ENCODE results near the gene POU5F1. TPM values are rescaled to one million over a fixed set of nuclear protein-coding genes. Genes with fewer than 3 reads are reported as not detected.
"Not testable (repeated sequence)": the region's sequence is repeated elsewhere in the genome, so short reads cannot be mapped to it uniquely, and the experiment has no call there.

POU5F1 gene
- polyA plus RNA-seq, 2 of the 4 experiments (the other 2 are of a cell fraction) = 2.7 to 2.8 TPM

- WGBS (ENCODE audit: missing lambda C conversion rate) = 97% methylated on average over 3 of the region's 3 CpGs
- CTCF ChIA-PET = interaction anchor here (1.7 kb wide), 1 partner anchor 10 kb away, joined by 3 read pairs; the partner anchor contains the start of gene TCF19
- ATAC-seq (no peak), DNase-seq (ENCODE audit: low read depth in 1 of 2, low spot score in 1 of 2) (no peak), FAIRE-seq (no peak)
- Histone ChIP-seq H3K4me1 (peaks cover 12% of the 10 kb centered on the region), H3K27ac (no peak overlapping the region), H3K4me3 (no peak overlapping the region), H3K4me2 (no peak overlapping the region), H3K9me3 (no peaks in the 10 kb centered on the region)
- POLR2A ChIA-PET = no interaction called here
- TF ChIP-seq CHD2 (IDR thresholded peaks at IDR 0.05; ENCODE audit: low read length, partially characterized antibody) (no peak), GATA3 (IDR thresholded peaks at IDR 0.05; ENCODE audit: borderline replicate concordance) (no peak), RARB (CRISPR knock-in tag; IDR thresholded peaks at IDR 0.05) (no peak), ZC3H11A (IDR thresholded peaks at IDR 0.05) (no peak)
These were observed 1.9 kb downstream of the POU5F1 start for GRCh38 chr6:31168606-31169005.

- 61% methylated on average over 5 of the region's 5 CpGs for WGBS (ENCODE audit: missing lambda C conversion rate)
- Histone ChIP-seq H3K27ac (no peak overlapping the region), H3K4me2 (no peak overlapping the region), H3K4me1 (peaks cover 7% of the 10 kb centered on the region), H3K4me3 (no peak overlapping the region), H3K9me3 (no peaks in the 10 kb centered on the region)
- DNase-seq (ENCODE audit: low read depth in 1 of 2, low spot score in 1 of 2) = no peak
- no peak for ATAC-seq
- TF ChIP-seq ZNF302 (CRISPR knock-in tag; IDR thresholded peaks at IDR 0.05) = no peak
- no peak for TF ChIP-seq NFE2L2 (conservative IDR thresholded peaks at IDR 0.05; ENCODE audit: low read length)
- TF ChIP-seq, protein P1, sequence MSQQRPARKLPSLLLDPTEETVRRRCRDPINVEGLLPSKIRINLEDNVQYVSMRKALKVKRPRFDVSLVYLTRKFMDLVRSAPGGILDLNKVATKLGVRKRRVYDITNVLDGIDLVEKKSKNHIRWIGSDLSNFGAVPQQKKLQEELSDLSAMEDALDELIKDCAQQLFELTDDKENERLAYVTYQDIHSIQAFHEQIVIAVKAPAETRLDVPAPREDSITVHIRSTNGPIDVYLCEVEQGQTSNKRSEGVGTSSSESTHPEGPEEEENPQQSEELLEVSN (IDR thresholded peaks at IDR 0.05; ENCODE audit: borderline replicate concordance, low read depth) = no peak
- no peak for TF ChIP-seq BHLHE40 (IDR thresholded peaks at IDR 0.05; ENCODE audit: low read depth, low read length)
- TF ChIP-seq ZC3H11A (IDR thresholded peaks at IDR 0.05) = no peak
- no peak for TF ChIP-seq HOXB13 (CRISPR knock-in tag; IDR thresholded peaks at IDR 0.05; ENCODE audit: low read depth)
- TF ChIP-seq CHD2 (IDR thresholded peaks at IDR 0.05; ENCODE audit: low read length, partially characterized antibody) = no peak
- no peak for TF ChIP-seq EP300 (IDR thresholded peaks at IDR 0.05)
- no peak for TF ChIP-seq MYC (IDR thresholded peaks at IDR 0.05; ENCODE audit: borderline replicate concordance, low read length)
- TF ChIP-seq FOSL2 (IDR thresholded peaks at IDR 0.05) = no peak
- no peak for TF ChIP-seq FOSL2 (CRISPR knock-in tag; IDR thresholded peaks at IDR 0.05)
- TF ChIP-seq NR3C1 (IDR thresholded peaks at IDR 0.05) = no peak
- no peak for TF ChIP-seq EHF (CRISPR knock-in tag; IDR thresholded peaks at IDR 0.05)
- no peak for TF ChIP-seq HEYL (CRISPR knock-in tag; IDR thresholded peaks at IDR 0.05)
- no peak for TF ChIP-seq RNF2 (IDR thresholded peaks at IDR 0.05; ENCODE audit: borderline replicate concordance, low read depth)
- TF ChIP-seq, protein P2, sequence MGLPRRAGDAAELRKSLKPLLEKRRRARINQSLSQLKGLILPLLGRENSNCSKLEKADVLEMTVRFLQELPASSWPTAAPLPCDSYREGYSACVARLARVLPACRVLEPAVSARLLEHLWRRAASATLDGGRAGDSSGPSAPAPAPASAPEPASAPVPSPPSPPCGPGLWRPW (IDR thresholded peaks at IDR 0.05) = no peak
- TF ChIP-seq TP53 (CRISPR knock-in tag; IDR thresholded peaks at IDR 0.05) = no peak
- TF ChIP-seq RARB (CRISPR knock-in tag; IDR thresholded peaks at IDR 0.05) = no peak
- no peak for TF ChIP-seq HDAC2 (IDR thresholded peaks at IDR 0.05)
- TF ChIP-seq NPAS2 (CRISPR knock-in tag; IDR thresholded peaks at IDR 0.05; ENCODE audit: borderline replicate concordance) = no peak
- no peak for TF ChIP-seq RAD21 (conservative IDR thresholded peaks at IDR 0.05 in 1 of 2, IDR thresholded peaks at IDR 0.05 in 1 of 2)
- CTCF ChIA-PET = interaction anchor here (0.9 to 1.4 kb wide), 2 partner anchors 35 to 51 kb away, joined by 3 read pairs; partner anchors contain the start of gene PSORS1C1
- POLR2A ChIA-PET = no interaction called here
- FAIRE-seq = no peak
These were observed 4.5 kb downstream of the POU5F1 start for GRCh38 chr6:31165986-31166385.

- H3K9me3 ChIP-seq; ATAC-seq; H3K27ac ChIP-seq; FAIRE-seq; H3K4me3 ChIP-seq; H3K4me1 ChIP-seq; H3K4me2 ChIP-seq; POLR2A ChIA-PET; DNase-seq (ENCODE audit: low read depth in 1 of 2, low spot score in 1 of 2): not testable (repeated sequence)
- 92% methylated on average over 17 of the region's 17 CpGs for WGBS (ENCODE audit: missing lambda C conversion rate)
- CTCF ChIA-PET = interaction anchor here (1.4 kb wide), 1 partner anchor 34 kb away, joined by 3 read pairs; no protein-coding TSS in a partner anchor
These were observed 5.2 kb downstream of the POU5F1 start for GRCh38 chr6:31165064-31165832.

GRCh38 chr6:31164475-31165063 is 5.9 kb downstream of the POU5F1 start:
- 92% methylated on average over 7 of the region's 9 CpGs for WGBS (ENCODE audit: missing lambda C conversion rate)
- ATAC-seq; H3K27ac ChIP-seq; H3K4me2 ChIP-seq; CTCF ChIA-PET; POLR2A ChIA-PET; DNase-seq (ENCODE audit: low read depth in 1 of 2, low spot score in 1 of 2); H3K4me3 ChIP-seq; FAIRE-seq; H3K4me1 ChIP-seq; H3K9me3 ChIP-seq: not testable (repeated sequence)
